ENCODE data around the gene PPP3CA.
A peak's percentile ranks its signal among the peaks of the same experiment; 100 is the strongest.

The PPP3CA gene

DNA sequence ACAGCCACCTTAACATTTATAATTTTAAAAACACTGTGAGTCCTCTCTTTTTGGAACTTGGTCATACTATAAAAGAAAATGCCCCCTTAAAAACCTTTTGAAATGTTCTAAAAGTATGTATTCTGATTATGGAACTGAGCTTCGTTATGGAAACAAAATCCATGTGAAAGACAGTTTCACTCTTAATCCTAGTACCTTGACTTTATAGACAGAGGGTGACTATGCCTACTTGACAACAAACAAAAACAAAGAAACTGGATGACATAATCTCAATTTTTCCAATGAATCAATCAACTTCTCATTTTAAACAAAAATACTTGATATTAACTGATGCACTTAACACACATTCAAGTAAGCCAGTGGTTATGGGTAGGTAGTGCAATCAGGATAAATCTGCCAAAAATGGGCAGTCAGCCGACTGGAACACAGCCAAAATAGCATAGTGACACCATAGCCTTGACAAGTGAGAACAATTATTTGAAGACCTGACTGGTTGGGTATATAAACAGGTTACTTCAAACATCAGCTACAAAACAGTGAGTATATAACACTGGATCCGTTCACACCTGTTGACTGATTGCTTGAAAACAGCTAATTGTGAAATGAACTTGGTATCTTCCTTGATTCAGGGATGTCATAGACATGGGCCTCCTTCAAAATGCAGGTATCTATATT is 265.5 kb downstream of the PPP3CA start:
- no peak for DNase-seq

DNA sequence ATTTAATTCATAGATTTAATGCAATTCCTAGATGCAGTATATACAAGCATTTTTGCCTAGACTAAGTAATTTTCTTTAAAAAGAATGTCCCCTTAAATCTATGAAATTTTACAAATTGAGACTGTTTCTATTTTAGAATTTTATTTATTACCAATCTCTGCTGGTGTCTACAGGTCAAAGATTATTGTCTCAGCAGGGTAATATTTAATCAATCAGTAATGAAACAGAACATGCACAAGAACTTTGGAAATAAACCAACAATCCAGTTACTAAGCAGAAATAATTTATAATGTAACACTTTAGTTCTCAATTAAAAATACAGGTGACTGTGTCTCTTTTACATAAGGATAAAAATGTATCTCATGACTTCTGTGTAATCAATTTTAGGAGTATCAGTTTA is 266.2 kb downstream of the PPP3CA start:
- no peak for DNase-seq

DNA sequence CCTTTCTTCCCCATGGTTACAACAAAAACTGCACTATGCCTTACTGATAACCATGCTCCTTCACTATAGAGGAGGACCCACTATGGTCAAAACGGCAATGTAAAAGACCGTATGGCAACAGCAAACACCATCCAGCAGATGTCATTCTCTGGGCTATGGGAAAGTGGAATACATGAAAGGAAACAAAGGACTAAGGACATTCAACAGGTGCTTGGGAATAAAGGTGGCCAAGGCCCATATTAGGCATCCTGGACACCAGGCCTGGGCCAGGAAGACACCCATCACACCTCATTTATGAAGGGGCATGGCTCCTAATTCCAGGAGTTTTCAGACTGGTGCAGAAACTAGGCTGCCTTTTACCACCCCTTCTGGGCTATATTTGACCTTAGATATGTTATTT is 268.4 kb downstream of the PPP3CA start:
- DNase-seq = no peak

DNA sequence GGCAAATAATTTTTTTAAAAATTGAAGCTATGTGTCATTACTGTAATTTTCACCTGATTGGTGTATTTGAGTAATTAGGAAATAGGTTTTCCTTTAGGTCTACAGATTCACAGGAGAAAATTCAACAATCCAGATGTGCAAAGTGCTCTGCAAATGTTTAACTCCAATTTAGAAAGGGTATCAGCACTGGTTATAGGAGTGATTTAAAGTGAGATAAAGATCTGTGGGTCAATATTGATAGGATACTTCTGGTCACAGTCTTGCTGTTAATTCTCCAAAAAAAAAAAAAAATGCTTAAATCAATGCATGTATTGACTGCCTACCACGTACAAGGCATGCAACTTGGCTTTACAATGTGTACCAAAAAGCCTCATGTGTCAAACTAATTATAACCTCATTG is 271.3 kb downstream of the PPP3CA start:
- no peak for DNase-seq

DNA sequence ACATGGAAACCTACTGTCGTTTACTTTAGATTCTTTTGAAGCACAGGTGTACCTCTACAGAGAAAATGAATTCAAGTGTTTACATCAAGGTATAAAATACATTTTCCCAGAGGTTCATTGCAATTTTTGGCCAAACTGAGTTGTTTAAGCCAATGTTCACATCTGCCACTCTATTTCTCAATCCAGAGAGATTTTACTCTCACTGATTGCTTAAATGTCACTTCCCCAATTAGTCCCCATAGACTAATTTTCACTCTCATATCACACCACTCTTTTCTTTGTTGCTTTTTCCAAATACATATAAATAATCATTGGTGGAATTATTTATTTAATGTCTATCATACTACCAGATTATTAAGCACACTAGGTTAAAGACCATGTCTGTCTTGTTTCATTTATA is 271.8 kb downstream of the PPP3CA start:
- no peak for DNase-seq

DNA sequence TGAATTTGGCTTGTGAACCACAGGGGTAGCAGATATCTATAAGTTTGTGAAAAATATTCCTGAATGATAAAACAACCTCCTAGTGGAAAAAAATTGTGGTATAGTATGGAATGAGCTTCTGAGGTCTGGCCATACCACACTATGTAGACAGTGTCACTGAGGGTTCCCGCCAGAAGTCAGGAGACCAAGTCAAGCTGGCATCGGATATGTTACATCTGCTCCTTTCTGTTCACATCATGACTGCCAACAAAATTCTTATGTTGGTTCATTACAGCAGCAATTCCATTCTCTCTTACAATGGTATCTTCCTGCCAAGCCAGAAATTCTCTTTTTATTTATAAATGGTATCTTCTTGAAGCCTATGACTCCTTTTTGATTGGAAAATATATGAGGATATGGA is 273.0 kb downstream of the PPP3CA start:
- no peak for DNase-seq

DNA sequence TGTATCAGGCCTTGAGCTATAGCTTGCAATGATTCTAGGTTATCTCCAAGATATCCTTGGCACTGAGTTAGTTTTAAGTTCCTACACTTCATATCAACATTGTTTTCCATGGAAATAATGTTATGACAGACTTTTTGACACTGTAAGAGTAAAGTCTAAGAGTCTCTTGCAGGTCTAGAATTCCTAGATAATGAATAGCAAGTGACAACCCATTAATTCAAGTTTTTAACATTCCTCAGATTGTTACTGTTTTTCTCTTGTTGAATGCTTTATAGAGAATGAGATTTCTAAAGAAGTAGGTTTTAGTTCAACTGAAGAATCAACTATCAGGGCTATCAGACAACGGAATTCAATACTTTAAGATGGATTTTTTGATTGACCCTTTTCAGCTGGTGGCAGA is 276.1 kb downstream of the PPP3CA start:
- no peak for DNase-seq

DNA sequence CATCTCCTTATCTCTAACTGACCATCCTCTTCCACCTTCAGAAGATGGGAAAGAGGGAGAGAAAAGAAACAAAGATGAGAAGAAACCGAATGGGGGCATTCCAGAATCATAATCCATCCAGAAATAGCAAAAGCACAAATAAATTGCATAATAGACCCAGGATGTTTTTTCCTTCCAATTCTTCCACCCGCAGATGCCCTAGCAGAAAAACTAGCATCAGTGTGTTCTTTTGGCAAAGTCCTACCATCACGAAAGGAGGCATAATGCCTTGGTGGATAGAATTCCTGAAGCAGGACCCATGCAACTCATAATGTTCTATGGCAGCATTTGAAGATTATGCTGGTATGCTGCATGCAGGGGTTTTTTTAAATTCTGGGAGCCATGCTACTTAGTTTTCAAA is 279.2 kb downstream of the PPP3CA start:
- DNase-seq = no peak

DNA sequence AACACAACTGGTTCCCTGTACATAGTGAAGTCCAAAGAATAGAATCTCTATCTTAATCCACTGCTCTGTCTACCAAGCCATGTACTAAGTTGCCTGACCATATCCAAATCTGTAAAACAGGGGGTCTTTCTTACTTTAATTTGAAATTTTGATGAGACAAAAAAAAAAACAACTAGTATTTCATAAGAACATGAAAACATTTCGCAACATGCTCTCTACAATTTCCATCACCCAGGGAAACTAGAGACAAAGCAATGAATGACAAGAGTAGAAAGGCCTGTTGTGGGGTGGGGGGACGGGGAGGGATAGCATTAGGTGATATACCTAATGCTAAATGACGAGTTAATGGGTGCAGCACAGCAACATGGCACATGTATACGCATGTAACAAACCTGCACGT is 279.9 kb downstream of the PPP3CA start:
- no peak for DNase-seq

DNA sequence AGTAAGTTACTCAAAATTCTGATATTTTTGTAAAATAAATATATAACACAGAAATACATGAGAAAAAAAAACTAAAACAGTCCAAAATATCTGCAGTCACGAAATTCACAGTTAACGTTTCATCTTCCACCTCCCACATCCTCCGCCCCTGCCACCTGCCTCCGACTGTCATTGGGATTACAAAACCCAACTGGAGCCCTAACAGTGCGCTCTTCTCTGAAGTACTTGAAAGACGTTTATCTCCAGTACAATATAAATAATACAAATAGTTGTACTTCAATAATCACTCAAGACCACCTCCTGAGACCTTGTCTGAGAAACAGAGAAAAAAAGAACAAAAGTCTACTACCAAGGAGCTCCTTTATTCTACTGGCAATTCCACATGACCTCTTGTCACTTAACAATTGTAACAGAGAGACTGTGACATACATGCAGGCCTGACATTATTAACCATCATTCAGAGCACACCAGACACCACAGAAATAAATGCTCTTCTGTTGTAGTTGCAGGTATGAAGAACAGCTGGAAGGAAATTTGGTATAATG is 280.6 kb downstream of the PPP3CA start:
- no peak for DNase-seq

DNA sequence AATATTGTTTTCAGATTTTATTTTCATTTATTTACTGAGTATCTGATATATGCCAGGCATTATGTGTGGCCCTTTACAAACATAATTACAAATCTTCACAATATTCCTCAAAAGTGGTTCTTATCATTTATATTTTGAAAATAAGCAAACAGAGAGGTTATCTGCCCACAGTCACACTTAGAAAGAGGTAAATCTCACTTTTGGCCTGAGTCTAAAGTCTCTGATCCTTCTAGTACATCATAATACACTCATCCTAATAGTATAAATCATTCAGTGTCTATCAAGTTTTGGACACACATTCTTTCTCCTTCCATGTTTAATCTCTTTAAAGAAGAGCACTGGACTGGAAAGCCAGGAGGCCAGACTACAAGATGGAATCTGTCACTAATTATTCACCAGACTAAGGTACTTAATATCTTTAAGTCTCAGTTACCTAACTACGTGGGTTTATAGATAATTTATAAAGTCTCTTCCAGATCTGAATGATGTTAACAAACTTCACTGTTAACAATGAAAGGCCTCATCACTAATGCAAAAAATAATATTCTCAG is 281.3 kb downstream of the PPP3CA start:
- no peak for DNase-seq

DNA sequence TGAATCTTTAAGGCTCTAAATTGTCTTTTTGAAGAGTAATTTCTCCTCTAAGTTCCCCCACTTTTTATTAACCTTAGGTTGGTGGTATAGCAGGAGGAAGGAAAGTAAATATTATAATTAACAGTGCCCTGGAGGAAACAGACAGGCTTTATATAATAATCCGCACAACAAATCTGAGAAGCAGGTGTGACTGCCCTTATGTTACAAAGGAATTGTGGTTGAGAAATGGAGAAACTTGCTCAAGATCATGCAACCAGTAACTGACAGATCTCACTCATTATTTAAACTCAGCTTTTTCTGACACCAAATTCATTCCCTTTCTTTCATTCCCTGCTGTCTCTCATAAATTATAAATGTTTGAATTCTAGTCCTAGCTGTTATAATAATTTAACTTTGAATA is 282.0 kb downstream of the PPP3CA start:
- DNase-seq = no peak

DNA sequence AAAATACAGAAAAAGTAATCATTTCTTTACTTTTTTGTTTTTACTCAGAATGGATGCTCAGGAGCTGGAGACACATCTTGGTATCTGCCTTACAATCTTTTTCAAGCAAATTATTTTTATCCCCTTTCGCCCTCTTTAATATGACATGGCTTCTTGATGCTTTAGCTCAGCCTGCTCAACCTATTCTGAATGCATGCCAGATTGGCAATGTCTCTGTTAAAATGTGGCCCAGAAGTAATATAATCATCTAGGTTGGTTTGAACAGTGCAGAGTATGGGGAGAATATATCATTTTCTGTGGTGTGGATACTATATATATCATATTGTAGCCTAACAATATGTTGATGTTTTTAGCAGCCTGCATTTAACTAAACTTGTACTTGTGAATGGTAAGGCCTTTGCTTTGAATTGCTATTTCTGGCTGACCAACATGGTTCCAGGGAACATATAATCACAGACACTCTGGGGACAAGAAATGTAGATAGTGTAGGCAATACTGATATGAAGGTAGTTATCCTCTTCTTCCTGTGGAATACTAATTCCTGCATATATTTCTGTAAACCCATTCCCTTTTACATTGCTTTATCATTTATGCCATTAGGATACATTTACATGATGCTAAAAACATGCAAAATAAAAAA is 282.7 kb downstream of the PPP3CA start:
- no peak for DNase-seq

DNA sequence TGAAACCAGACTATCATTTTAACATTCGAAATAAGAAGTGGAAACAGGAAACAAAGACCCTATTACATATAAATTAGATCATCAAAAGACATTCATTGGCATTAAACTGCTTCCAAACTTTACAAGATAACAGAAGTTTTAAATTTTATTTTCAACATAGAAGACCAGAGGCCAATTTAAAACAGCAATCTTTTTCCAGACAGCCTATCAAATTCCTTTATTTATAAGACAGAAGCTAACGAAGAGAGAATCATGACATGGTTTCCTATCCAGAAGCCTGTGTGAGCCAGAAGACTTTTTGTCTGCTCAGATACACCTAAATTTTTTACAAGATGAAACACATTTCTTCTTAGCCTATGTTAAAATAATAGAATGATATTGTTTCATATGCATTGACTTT is 291.9 kb downstream of the PPP3CA start:
- no peak for DNase-seq

DNA sequence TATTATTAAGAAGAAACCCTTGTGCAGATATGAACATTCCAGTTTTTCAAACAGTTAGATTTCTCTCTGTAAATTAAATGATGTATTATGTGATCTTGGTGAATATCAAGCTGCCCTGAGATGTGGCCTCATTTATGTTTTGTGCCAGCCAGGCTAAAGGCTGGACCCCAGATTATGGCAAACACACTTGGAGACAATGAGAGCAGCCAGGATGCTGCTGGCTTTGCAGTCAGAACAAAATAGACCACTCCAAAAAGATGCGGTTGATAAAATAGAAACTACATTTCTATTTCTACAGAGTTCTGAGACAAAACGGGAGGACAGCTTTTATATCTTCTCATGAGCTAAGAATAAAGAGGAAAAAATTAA is 296.5 kb downstream of the PPP3CA start:
- DNase-seq = no peak

DNA sequence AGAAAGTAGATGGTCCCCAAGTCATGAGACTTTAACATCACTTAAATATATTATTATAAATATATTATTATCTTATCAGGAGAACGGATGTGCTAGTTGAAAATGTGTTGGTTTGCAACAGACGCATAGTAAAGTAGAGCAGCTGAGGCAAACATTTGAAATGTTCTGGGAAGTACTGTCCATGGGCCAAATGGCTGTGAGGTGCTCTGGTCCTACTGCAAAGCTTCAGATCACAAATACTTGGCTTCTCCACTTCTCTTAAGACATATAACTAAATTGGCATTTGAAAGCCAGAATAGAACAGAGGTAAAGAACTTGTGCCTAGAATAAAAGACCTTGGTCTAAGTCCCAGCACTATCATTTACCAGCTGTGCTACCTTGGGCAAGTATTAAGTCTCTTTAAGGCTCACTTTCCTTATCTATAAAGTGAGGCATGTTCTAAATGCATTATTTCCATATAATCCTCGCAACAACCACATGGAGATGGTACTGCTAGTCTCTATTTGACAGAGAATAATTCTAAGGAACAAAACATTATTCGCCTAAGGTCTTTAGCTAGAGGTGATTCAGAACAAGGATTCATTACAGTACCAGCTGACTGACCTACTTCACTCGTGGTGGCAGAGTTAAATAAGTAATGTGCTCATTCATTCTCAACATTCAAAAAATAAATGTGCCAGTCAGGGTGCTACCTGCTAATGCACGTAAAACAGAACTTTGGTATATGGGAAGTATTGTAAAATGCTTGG is 297.1 kb downstream of the PPP3CA start:
- DNase-seq = no peak

DNA sequence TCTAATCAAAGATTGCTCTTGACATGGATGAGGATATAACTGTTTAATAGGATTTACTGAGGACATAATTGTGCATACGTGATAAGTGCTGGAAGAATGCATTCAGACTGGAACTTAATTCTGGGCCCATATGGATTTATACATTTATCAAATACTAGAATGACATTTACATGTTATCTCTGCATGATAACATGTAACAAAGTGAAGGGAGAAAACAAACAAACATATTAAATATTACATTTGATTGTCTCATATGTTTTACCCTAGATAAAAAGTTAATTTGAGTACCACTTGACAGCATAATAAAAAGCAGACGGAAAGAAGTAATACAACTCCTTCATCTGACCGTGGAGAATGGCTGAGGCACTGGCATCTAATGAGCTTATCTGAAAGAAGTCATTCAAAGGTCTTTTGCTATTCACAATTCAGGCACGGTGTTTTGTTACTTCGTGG is 297.8 kb downstream of the PPP3CA start:
- DNase-seq = no peak

DNA sequence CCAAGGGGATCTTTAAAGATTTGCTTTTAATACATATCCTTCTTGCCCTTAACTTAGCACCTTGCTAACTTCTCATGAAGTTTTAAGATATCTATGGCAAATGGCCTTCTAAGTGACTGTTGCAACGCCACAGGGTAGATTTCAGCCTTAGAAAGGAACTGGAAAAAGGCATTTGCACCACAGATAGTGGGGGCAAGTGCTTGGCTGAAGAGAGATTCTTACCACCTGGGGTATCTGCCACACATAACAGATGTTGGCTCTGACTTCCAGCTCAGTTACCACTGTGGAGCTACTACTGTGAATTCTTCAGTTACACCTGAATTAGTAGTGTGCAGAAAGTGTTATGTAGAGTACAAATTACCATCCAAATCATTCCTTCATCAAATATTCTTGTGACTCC is 302.6 kb downstream of the PPP3CA start:
- no peak for DNase-seq

DNA sequence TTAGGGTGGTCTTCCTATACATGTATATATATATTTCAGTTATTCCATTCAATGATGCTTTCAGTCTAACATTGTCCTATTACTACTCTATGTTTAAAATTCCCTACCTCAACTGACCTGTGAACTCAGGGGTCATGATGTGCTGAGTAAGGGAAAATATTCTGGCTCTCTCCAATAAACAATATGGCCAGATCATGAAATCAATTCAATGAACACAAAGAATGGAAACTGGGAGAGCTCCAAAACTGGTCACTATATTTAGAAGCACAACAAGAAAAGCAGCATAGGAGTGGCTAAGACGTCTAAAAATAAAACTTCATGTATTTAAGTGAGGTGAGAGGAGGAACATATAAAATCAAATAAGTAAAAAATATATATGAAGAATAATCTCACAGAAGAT is 304.5 kb downstream of the PPP3CA start:
- DNase-seq = no peak

DNA sequence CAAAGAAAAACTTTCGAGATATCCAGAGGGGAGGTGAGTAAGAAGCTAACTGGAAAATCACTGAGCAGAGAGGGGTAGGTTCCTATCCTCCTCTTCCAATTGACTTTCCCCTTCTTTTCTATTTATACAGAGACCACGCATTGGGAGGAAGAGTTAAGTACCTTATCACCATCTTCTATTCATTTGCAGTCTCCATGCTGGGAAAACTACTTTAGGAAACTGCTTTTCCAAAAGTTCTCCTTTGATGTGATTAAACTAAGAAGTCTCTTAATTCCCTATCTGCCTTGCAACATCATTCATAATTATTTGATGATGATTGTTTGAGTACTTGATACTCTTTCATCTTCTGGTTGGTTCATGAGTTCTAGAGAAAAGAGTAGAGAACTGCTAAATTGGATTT is 306.6 kb downstream of the PPP3CA start:
- DNase-seq = no peak

DNA sequence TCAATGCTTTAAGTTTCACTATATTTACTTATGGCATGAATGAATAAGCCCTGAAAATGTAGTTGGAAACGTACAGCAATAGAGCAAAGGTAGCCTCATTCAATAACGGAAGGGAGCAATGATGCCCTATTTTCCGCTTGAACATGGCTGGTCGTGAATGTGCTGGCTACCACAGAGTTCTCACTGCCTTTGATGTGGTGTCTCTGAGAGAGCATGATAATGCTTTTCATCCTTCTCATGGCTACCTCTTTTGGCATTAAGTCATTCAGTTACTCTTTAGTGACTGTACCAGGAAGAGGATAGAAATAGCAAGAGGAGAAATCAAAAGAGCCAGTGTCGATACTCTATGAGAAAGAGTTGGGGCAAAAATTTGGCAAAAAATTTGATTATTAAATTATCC is 308.0 kb downstream of the PPP3CA start:
- peak in 1 of 2 donors; percentile 62 for DNase-seq

DNA sequence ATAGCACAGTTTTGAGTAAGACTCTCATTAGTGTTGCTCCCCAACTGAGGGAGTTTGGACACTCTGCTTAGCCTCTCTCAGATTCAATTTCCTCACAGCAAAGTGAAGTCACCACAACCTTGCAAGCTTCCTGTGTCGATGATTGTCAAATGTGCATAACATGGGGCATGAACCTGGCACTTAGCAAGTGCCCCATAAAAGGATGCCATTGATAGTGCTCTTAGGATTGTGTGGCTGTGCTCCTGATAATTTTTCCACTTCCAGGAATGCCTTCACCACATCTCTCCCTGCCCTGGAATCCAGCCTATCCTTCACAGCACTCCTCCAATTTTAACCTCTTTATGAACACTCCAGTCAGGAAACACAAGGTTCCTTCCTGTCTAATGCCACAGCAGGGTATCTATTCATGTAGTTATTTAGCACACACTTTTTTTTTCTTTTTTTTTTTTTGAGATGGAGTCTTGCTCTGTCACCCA is 309.4 kb downstream of the PPP3CA start:
- peak; percentile 17 to 35 for DNase-seq

DNA sequence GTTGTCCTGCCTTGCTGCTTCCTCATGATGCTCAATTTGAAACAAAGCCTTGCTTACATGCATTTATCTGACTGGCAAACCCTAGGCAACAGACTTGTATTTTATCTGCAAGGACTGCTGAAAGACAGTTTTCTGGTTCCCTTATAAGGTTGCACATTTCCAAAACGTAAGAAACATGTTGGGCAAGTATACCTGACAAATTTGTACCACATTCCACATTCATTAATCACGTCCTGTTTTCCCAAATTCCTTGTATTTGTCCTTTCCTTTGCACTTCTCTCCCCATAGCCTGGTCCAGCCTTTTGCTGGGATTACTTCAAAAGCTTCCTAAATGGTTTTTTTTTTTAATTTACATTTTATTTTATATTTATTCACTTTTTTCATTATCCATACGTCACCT is 310.1 kb downstream of the PPP3CA start:
- DNase-seq = no peak

DNA sequence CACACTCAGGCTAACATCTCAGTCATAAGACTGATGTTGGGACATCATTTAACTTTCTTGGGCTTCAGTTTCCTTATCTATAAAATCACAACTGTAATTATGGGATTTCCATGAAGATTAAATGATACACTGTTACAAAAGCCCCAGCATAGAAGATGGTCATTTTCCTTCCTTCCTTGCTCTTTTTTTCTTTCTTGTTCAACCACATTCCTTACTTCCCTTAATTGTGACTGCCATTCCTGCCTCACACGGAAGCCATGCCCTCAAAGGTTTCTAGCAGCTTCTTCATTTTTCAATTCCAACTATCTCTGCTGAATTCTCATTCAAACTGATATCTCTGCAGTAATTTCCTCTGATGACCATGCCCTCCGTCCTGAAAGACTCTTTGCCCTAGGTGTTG is 311.8 kb downstream of the PPP3CA start:
- DNase-seq = no peak
